Neural crest cell (in vitro differentiated cells): Measurements from ENCODE around the gene VASH1. TPM values are rescaled to one million over a fixed set of nuclear protein-coding genes. Genes with fewer than 3 reads are reported as not detected.

Source experiments
- DNase-seq: peaks from one replicate; pipeline ENCODE4 v3.0.0; 2021; ENCODE audit warnings: low read depth, mixed read lengths, low spot score
- H3K27ac Mint-ChIP-seq: one replicate; pipeline ENCODE4 v1.8.0; 2021; ENCODE audit warnings: mild to moderate bottlenecking, mixed read lengths; ENCODE audit not compliant: unreplicated experiment
- H3K27me3 Mint-ChIP-seq: 2 replicates; pipeline ENCODE4 v1.8.0; 2021; ENCODE audit warnings: low read depth, mild to moderate bottlenecking, mixed read lengths
- H3K36me3 Mint-ChIP-seq: 2 replicates; pipeline ENCODE4 v1.8.0; 2021; ENCODE audit warnings: low read depth, mild to moderate bottlenecking, mixed read lengths
- H3K4me1 Mint-ChIP-seq: 2 replicates; pipeline ENCODE4 v1.8.0; 2021; ENCODE audit warnings: mixed read lengths
- H3K4me3 Mint-ChIP-seq: one replicate; pipeline ENCODE4 v1.8.0; 2021; ENCODE audit warnings: mild to moderate bottlenecking, mixed read lengths
- H3K9me3 Mint-ChIP-seq: 2 replicates; pipeline ENCODE4 v1.8.0; 2021; ENCODE audit warnings: mixed read lengths
- CTCF ChIP-seq: fragments of 200-600 bp; sonication (generic); conservative IDR thresholded peaks from 2 replicates; pipeline ENCODE4 v1.5.0; 2021; ENCODE audit warnings: antibody characterized with exemption, mild to moderate bottlenecking
- total RNA-seq: library from RNA; stranded (reverse); gene quantifications from 2 replicates; pipeline ENCODE4 v1.2.1, GENCODE V29; 2021

The VASH1 gene
- total RNA-seq, 1 donor from 2014 or later: 72.0 TPM

GRCh38 chr14:76724651-76725550 is 36.4 kb upstream of the VASH1 start:
- TF ChIP-seq CTCF: no peak
- H3K27ac Mint-ChIP-seq: no peak overlapping the region
- H3K9me3 Mint-ChIP-seq: no peaks in the 10 kb centered on the region
- H3K36me3 Mint-ChIP-seq: no peaks in the 10 kb centered on the region
- H3K4me1 Mint-ChIP-seq: peaks cover 9% of the 10 kb centered on the region
- no peak overlapping the region for H3K4me3 Mint-ChIP-seq
- H3K27me3 Mint-ChIP-seq: no peaks in the 10 kb centered on the region
- DNase-seq: no peak

GRCh38 chr14:76726551-76726970 is 34.7 kb upstream of the VASH1 start:
- H3K9me3 Mint-ChIP-seq: no peaks in the 10 kb centered on the region
- no peak overlapping the region for H3K27ac Mint-ChIP-seq
- no peak overlapping the region for H3K4me3 Mint-ChIP-seq
- no peak for TF ChIP-seq CTCF
- no peaks in the 10 kb centered on the region for H3K27me3 Mint-ChIP-seq
- no peaks in the 10 kb centered on the region for H3K36me3 Mint-ChIP-seq
- DNase-seq: no peak
- H3K4me1 Mint-ChIP-seq: no peaks in the 10 kb centered on the region

GRCh38 chr14:76727384-76727783 is 33.9 kb upstream of the VASH1 start:
- Mint-ChIP-seq H3K9me3 (no peaks in the 10 kb centered on the region), H3K4me3 (no peak overlapping the region), H3K27me3 (no peaks in the 10 kb centered on the region), H3K36me3 (no peaks in the 10 kb centered on the region), H3K27ac (no peak overlapping the region), H3K4me1 (no peaks in the 10 kb centered on the region)
- no peak for TF ChIP-seq CTCF
- no peak for DNase-seq

DNA sequence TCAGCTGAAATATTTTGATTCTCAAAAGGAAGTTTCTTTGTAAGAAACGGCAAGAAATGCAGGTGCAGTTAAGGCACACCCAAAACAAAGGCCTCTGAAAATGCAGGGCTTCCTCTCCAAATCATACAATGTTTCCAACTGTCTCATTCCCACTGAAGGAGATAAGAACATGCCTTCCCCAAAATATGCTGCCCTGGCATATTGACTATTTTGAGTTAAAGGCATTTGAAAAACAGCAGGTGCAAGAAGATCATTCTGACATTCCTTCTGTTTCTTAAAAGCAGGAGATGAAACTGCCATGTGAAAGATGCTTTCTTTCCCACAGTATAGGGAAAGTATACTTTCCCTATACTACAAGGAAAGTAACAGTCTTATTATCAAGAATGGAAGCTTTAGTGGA is 33.4 kb upstream of the VASH1 start:
- TF ChIP-seq CTCF: no peak
- no peak overlapping the region for H3K4me3 Mint-ChIP-seq
- no peaks in the 10 kb centered on the region for H3K27me3 Mint-ChIP-seq
- H3K27ac Mint-ChIP-seq: no peak overlapping the region
- H3K9me3 Mint-ChIP-seq: no peaks in the 10 kb centered on the region
- H3K36me3 Mint-ChIP-seq: no peaks in the 10 kb centered on the region
- no peaks in the 10 kb centered on the region for H3K4me1 Mint-ChIP-seq
- DNase-seq: no peak

DNA sequence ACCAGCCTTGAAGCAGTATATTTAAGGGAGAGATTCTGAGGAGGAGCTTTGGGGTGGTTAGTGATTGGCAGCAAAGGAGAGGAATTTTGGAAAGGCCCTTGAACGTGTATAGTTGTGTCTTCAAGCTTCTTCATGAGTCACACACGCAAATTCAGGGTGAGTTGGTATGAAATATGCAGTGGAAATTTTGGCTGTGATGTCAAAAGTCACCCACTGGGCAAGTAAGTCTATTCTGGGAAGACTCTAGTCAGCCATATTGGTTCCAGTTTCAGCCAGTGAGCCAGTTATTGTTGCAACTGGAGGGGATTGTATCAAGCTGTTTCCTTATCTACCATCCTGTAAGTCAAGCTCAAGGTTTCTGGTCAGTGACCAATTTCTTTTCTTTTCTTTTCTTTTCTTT is 32.0 kb upstream of the VASH1 start:
- Mint-ChIP-seq H3K4me3 (no peak overlapping the region), H3K27me3 (no peaks in the 10 kb centered on the region), H3K9me3 (no peaks in the 10 kb centered on the region), H3K27ac (no peak overlapping the region), H3K4me1 (no peaks in the 10 kb centered on the region), H3K36me3 (no peaks in the 10 kb centered on the region)
- no peak for TF ChIP-seq CTCF
- DNase-seq: no peak
